Heart left ventricle (tissue), 16 donors: ENCODE results near the gene KIF26B. TPM values are rescaled to one million over a fixed set of nuclear protein-coding genes. Genes with fewer than 3 reads are reported as not detected.

Experiments used
- ATAC-seq, 4 donors: fragments of 200-7000 bp; cut with Tn5 transposase; one replicate each; pipeline ENCODE4 v1.9.1; 2020 to 2022; ENCODE audit warnings: moderate library complexity in 4 of 4, mild to moderate bottlenecking in 3 of 4, moderate number of reproducible peaks in 1 of 4
- DNase-seq, 5 donors: peaks; one replicate each; pipeline ENCODE4 v3.0.0-alpha.2; 2020
- H3K27ac ChIP-seq, 12 donors: fragments of 200-600 bp; sonication (generic) in 4 of 12; one replicate each; pipeline versions ENCODE4 v1.5.0 to v1.8.0; 2016 to 2022; ENCODE audit warnings: mild to moderate bottlenecking in 2 of 12
- H3K27me3 ChIP-seq, 9 donors: fragments of 200-600 bp; sonication (generic) in 2 of 9; one replicate each; pipeline versions ENCODE4 v1.5.1 to v1.8.0; 2016 to 2022; ENCODE audit warnings: mild to moderate bottlenecking in 3 of 9
- H3K36me3 ChIP-seq, 9 donors: fragments of 200-600 bp; sonication (generic) in 2 of 9; one replicate each; pipeline versions ENCODE4 v1.5.0 to v1.8.0; 2018 to 2022; ENCODE audit warnings: mild to moderate bottlenecking in 2 of 9
- H3K4me1 ChIP-seq, 12 donors: fragments of 200-600 bp; sonication (generic) in 4 of 12; one replicate each; pipeline versions ENCODE4 v1.5.0 to v1.8.0; 2016 to 2022; ENCODE audit warnings: mild to moderate bottlenecking in 3 of 12
- H3K4me3 ChIP-seq, 12 donors: fragments of 200-600 bp; sonication (generic) in 4 of 12; one replicate each; pipeline versions ENCODE4 v1.5.0 to v1.8.0; 2017 to 2022; ENCODE audit warnings: mild to moderate bottlenecking in 9 of 12, moderate library complexity in 4 of 12
- H3K9me3 ChIP-seq, 12 donors: fragments of 200-600 bp; sonication (generic) in 4 of 12; one replicate each; pipeline versions ENCODE4 v1.5.0 to v1.8.0; 2016 to 2022; ENCODE audit warnings: mild to moderate bottlenecking in 1 of 12
- POLR2A ChIP-seq, 2 donors: fragments of 450-650 bp; IDR thresholded peaks; one replicate each; pipeline ENCODE4 v1.6.1; 2017; ENCODE audit warnings: antibody characterized with exemption in 2 of 2, mild to moderate bottlenecking in 2 of 2, moderate library complexity in 2 of 2
- WGBS, 4 donors: extraction: QIAGEN DNeasy Blood & Tissue Kit in 2 of 4; methylation state at CpG; one replicate each; pipeline versions ENCODE4 v1.1.5 to v1.1.7; 2013 to 2018; 5-methylcytosine and 5-hydroxymethylcytosine counted together
- intact Hi-C, 10 donors: fragments of 100-400 bp; cut with DNase I; formaldehyde crosslinking; loops; one replicate each; pipeline versions ENCODE4 v1.11.1 to v1.14.2; 2022
- polyA plus RNA-seq, 2 donors: library from polyadenylated mRNA; stranded (reverse); fragments of 200-250 nt; gene quantifications; one replicate each; pipeline ENCODE4 v1.2.3, GENCODE V29; 2013
- total RNA-seq, 9 donors: library from RNA; depleted of rRNA in 2 of 9; stranded (reverse); fragments of >200 nt in 2 of 9; fragmentation: NEBNext Ultra II Directional in 3 of 9; extraction: Animal tissue kit (Norgen Biotek cat#: 25700) in 3 of 9; gene quantifications; one replicate each; pipeline versions ENCODE4 v1.1.0 to v1.2.4, GENCODE V29; 2016 to 2023
- TF ChIP-seq, protein P1 (sequence below), 12 donors: fragments of 200-600 bp; sonication (generic) in 4 of 12; IDR thresholded peaks; one replicate each; pipeline versions ENCODE4 v1.5.0 to v1.8.0; 2018 to 2022; ENCODE audit warnings: antibody characterized with exemption in 12 of 12, mild to moderate bottlenecking in 5 of 12
- donor health status: ischemic (EF 13 %, LVEDD 7.1; RV severe dilation, severe dysfunction).
- donor health status: healthy with polysubstance abuse.
- donor health status: DM: no; HTN: yes; CAD: no.
- donor health status: DM: no; HTN: no; CAD: no.
- donor health status: ischemic (EF 25% LVEDD 6.9; RV normal size, moderate dysfunction).
- donor health status: ischemic (EF 25% LVEDD 5.7; RV mildly dilated, moderate dysfunction).
- donor health status: healthy.
- donor health status: DM: yes; HTN: yes; CAD: no.
- donor health status: ischemic (EF 35%, LVEDD 5.7; RV mildly dilated, moderate dysfunction).
- donor health status: nonischemic (EF 11% LVEDD 7.7; RV severe dilation, severe dysfunction).
- donor health status: DM: yes; HTN: yes; CAD: no.
- donor health status: PGD.
- donor health status: ischemic (EF 29% LVEDD 5.4; RV normal size, mild dysfunction).
- donor health status: nonischemic (EF 23%, LVEDD 6.1; RV moderate dilation, normal function).

The KIF26B gene
- total and polyA plus RNA-seq, 11 donors, result 1.2 to 7.0 (median 2.3) TPM

DNA sequence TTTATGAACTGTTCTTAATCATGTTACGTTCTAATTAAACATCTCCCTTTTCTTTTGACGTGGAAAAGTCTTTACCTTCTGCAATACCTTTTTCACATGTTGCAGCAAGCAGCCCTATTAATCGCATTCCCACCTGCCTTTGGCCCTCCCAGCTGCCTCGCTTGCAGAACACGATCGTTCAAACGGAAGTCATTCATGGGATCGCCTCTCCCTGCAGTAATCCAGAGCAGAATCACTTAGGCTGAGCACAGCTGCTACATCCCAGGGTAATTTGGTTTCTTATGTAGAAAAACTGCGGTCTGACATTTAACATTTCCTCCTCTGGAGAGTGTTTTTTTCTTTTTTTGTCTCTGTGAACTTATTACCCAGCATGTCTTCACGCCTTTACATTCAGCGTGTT lies 206.3 kb downstream of the KIF26B start:
- 90 to 95% (median 91%) methylated on average over 11 of the region's 11 CpGs for WGBS, 4 donors
- H3K9me3 ChIP-seq, result no peaks in the 10 kb centered on the region
- intact Hi-C loops, result loop anchor here in 1 of 10 donors (10.0 kb wide), 1 partner anchor 644 kb away; no protein-coding TSS in a partner anchor
- no peaks in the 10 kb centered on the region for H3K4me1 ChIP-seq
- DNase-seq (no peak), ATAC-seq (no peak)
- no peak for TF ChIP-seq POLR2A (IDR thresholded peaks at IDR 0.05)
- TF ChIP-seq, protein P1, sequence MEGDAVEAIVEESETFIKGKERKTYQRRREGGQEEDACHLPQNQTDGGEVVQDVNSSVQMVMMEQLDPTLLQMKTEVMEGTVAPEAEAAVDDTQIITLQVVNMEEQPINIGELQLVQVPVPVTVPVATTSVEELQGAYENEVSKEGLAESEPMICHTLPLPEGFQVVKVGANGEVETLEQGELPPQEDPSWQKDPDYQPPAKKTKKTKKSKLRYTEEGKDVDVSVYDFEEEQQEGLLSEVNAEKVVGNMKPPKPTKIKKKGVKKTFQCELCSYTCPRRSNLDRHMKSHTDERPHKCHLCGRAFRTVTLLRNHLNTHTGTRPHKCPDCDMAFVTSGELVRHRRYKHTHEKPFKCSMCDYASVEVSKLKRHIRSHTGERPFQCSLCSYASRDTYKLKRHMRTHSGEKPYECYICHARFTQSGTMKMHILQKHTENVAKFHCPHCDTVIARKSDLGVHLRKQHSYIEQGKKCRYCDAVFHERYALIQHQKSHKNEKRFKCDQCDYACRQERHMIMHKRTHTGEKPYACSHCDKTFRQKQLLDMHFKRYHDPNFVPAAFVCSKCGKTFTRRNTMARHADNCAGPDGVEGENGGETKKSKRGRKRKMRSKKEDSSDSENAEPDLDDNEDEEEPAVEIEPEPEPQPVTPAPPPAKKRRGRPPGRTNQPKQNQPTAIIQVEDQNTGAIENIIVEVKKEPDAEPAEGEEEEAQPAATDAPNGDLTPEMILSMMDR (IDR thresholded peaks at IDR 0.05), result no peak
- H3K4me3 ChIP-seq, result no peak overlapping the region
- H3K36me3 ChIP-seq, result no peaks in the 10 kb centered on the region
- no peaks in the 10 kb centered on the region for H3K27me3 ChIP-seq
- no peak overlapping the region for H3K27ac ChIP-seq

DNA sequence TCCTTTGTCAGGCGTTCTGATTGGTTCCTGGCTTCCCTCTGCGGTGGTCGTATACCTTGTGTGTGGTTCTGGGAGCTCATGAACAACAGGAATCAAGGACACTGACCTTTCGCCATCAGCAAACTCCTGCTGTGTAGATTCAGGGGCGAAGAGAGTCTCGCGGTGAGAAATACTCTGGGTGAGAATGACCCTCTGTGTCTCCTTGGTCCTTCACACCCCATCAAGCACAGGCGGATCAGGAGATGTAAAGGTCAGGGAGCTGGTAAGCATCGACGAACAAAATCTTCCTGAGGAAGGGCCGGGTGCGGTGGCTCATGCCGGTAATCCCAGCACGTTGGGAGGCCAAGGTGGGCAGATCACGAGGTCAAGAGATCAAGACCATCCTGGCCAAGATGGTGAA lies 207.2 kb downstream of the KIF26B start:
- Histone ChIP-seq H3K4me1 (no peaks in the 10 kb centered on the region), H3K4me3 (no peak overlapping the region), H3K27me3 (no peaks in the 10 kb centered on the region), H3K9me3 (no peaks in the 10 kb centered on the region), H3K36me3 (no peaks in the 10 kb centered on the region), H3K27ac (no peak overlapping the region)
- 93 to 95% (median 94%) methylated on average over 15 of the region's 15 CpGs for WGBS, 4 donors
- TF ChIP-seq, protein P1 (IDR thresholded peaks at IDR 0.05), result no peak
- TF ChIP-seq POLR2A (IDR thresholded peaks at IDR 0.05), result no peak
- ATAC-seq (no peak), DNase-seq (no peak)
- intact Hi-C loops, result loop anchor here in 1 of 10 donors (10.0 kb wide), 1 partner anchor 643 kb away; no protein-coding TSS in a partner anchor

DNA sequence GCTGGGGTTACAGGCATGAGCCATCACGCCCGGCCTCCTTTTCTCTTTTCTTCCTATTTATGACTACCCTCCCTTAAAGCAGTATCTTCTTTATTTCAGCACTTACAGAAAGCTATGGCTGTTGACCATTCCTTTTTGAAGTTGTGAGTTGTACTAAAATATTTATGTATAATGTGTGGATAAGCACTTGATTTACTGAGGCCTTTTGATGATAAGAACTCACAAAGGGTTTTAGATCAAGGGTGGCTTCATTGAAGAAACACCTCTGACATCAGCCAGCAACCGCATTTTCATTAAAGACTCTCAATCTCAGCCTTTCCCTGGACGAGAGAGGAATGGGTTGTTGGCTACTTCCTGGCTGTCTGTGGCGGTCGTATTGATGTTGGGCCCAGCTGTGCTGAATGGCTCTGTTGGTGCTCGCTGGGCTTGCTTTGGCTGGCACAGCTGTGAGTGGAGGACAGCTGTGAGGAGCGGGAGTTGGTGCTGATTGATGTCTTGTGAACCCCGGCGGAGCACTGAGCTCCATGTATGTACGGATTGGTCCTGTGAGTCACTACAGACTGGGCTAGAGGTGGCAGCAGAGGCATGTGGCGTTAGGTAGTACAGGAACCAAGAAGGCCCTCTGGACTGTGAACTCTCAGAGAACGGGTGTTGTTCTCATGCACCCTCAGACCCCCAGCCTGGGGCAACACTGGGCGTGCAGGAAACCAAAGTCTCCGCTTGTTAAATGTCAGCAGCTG lies 208.8 kb downstream of the KIF26B start:
- WGBS, 4 donors, result 82 to 95% (median 93%) methylated on average over 15 of the region's 15 CpGs
- no peak overlapping the region for H3K4me3 ChIP-seq
- H3K4me1 ChIP-seq, result no peaks in the 10 kb centered on the region
- no peak overlapping the region for H3K27ac ChIP-seq
- ATAC-seq (no peak), DNase-seq (no peak)
- no peak for TF ChIP-seq POLR2A (IDR thresholded peaks at IDR 0.05)
- no peaks in the 10 kb centered on the region for H3K9me3 ChIP-seq
- intact Hi-C loops, result loop anchor here in 1 of 10 donors (10.0 kb wide), 1 partner anchor 641 kb away; no protein-coding TSS in a partner anchor
- no peaks in the 10 kb centered on the region for H3K36me3 ChIP-seq
- no peaks in the 10 kb centered on the region for H3K27me3 ChIP-seq

DNA sequence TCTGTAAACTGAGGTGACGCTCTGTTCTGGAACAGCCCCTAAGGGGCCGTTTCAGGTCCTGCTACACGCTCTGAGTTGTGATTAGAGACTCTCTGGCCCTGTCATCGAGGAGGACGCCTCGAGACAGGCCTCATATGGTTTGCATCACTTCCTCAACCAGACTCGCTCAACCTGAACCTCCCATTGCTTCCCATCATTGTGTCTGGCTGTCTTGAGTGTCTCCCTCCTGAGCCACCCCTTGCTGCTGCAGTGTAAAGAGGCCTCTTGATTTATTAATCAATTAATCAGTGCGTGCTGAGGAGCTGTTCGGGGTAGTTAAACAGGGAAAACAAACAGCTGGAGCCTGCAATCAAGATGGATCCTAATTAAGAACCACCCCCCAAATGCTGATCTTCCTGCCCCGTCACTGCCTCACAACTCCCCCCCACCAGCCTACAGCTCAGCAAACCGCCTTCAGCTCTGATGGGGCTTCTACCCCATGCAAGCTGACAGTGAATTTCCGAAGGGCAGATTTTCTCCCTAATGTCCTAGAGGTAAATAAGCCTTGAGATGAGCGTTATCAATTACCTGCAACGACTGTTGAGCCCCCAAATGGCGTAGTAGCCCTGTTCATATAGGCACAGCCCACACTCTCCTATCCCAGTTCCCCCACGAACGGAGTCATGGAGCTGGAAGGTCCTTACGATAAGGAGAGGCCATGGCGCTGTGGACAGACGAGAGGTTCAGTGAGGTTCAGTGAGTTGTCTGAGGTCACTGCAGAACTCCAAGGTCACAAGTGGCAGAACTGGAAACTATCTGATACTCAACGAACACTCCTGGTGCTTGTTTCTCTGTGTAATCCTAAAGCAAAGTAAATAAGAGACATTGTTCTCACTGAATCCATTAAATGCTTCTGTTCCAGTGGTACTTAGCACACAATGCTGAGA lies 210.6 kb downstream of the KIF26B start:
- TF ChIP-seq POLR2A (IDR thresholded peaks at IDR 0.05), result no peak
- TF ChIP-seq, protein P1 (IDR thresholded peaks at IDR 0.05), result no peak
- 76 to 80% (median 77%) methylated on average over 21 of the region's 21 CpGs for WGBS, 4 donors
- intact Hi-C loops, result loop anchor here in 1 of 10 donors (10.0 kb wide), 1 partner anchor 639 kb away; no protein-coding TSS in a partner anchor

More for the DNA sequence above, 210.6 kb downstream of the KIF26B start:
- DNase-seq (no peak), ATAC-seq (peak in 1 of 4 donors; percentile 43)
- H3K27ac ChIP-seq, result no peak overlapping the region
- no peaks in the 10 kb centered on the region for H3K36me3 ChIP-seq
- no peak overlapping the region for H3K4me3 ChIP-seq
- H3K4me1 ChIP-seq, result peaks cover 0 to under 1% (median 0%) of the 10 kb centered on the region in 12 donors
- no peaks in the 10 kb centered on the region for H3K9me3 ChIP-seq
- H3K27me3 ChIP-seq, result peaks cover 0 to 2% (median 0%) of the 10 kb centered on the region in 9 donors
